Rectal smooth muscle tissue (tissue), 1 donor: ENCODE measurements around the gene NSF.
"Not testable (repeated sequence)": the region's sequence is repeated elsewhere in the genome, so short reads cannot be mapped to it uniquely, and the experiment has no call there.

Source experiments
- H3K27ac ChIP-seq: one replicate; pipeline ENCODE4 v1.7.0; 2013; ENCODE audit warnings: low read depth, low read length, inconsistent platforms
- H3K27me3 ChIP-seq: one replicate; pipeline ENCODE4 v1.7.0; 2013; ENCODE audit warnings: low read length; ENCODE audit not compliant: control insufficient read depth, insufficient read depth
- H3K36me3 ChIP-seq: one replicate; pipeline ENCODE4 v1.7.0; 2013; ENCODE audit warnings: low read length; ENCODE audit not compliant: control insufficient read depth, insufficient read depth
- H3K4me1 ChIP-seq: one replicate; pipeline ENCODE4 v1.7.0; 2013; ENCODE audit warnings: low read length; ENCODE audit not compliant: control insufficient read depth, insufficient read depth
- H3K4me3 ChIP-seq: one replicate; pipeline ENCODE4 v1.7.0; 2013; ENCODE audit warnings: low read length
- H3K9ac ChIP-seq: one replicate; pipeline ENCODE4 v1.7.0; 2013; ENCODE audit warnings: low read length

NSF gene

GRCh38 chr17:46685284-46685683 lies 94.8 kb downstream of the NSF start:
- not testable (repeated sequence) for H3K27me3 ChIP-seq, H3K36me3 ChIP-seq, H3K4me1 ChIP-seq, H3K9ac ChIP-seq, H3K27ac ChIP-seq, H3K4me3 ChIP-seq

- H3K4me3 ChIP-seq, H3K27ac ChIP-seq, H3K36me3 ChIP-seq, H3K27me3 ChIP-seq, H3K4me1 ChIP-seq, H3K9ac ChIP-seq: not testable (repeated sequence)
These were observed 101.7 kb downstream of the NSF start for GRCh38 chr17:46692196-46692595.

- H3K27ac ChIP-seq, H3K4me3 ChIP-seq, H3K27me3 ChIP-seq, H3K4me1 ChIP-seq, H3K9ac ChIP-seq, H3K36me3 ChIP-seq: not testable (repeated sequence)
These were observed 102.8 kb downstream of the NSF start for GRCh38 chr17:46693283-46693682.

GRCh38 chr17:46696522-46696921 lies 106.1 kb downstream of the NSF start:
- not testable (repeated sequence) for H3K9ac ChIP-seq, H3K36me3 ChIP-seq, H3K4me3 ChIP-seq, H3K4me1 ChIP-seq, H3K27ac ChIP-seq, H3K27me3 ChIP-seq

- not testable (repeated sequence) for H3K4me1 ChIP-seq, H3K4me3 ChIP-seq, H3K27ac ChIP-seq, H3K36me3 ChIP-seq, H3K27me3 ChIP-seq, H3K9ac ChIP-seq
These were observed 108.5 kb downstream of the NSF start for GRCh38 chr17:46699014-46699413.

- no peaks in the 10 kb centered on the region for H3K27me3 ChIP-seq
- H3K36me3 ChIP-seq = peaks cover 3% of the 10 kb centered on the region
- H3K27ac ChIP-seq = no peak overlapping the region
- H3K9ac ChIP-seq = no peak overlapping the region
- no peak overlapping the region for H3K4me3 ChIP-seq
- no peaks in the 10 kb centered on the region for H3K4me1 ChIP-seq
These were observed 127.5 kb downstream of the NSF start for GRCh38 chr17:46717999-46718398.

- Histone ChIP-seq H3K36me3 (peaks cover 3% of the 10 kb centered on the region), H3K4me3 (no peak overlapping the region), H3K9ac (no peak overlapping the region), H3K27ac (no peak overlapping the region), H3K27me3 (no peaks in the 10 kb centered on the region), H3K4me1 (no peaks in the 10 kb centered on the region)
These were observed 129.4 kb downstream of the NSF start for GRCh38 chr17:46719891-46720290.

GRCh38 chr17:46720408-46720807 lies 129.9 kb downstream of the NSF start:
- Histone ChIP-seq H3K27ac (no peak overlapping the region), H3K27me3 (no peaks in the 10 kb centered on the region), H3K9ac (no peak overlapping the region), H3K36me3 (peaks cover 3% of the 10 kb centered on the region), H3K4me1 (no peaks in the 10 kb centered on the region), H3K4me3 (no peak overlapping the region)

GRCh38 chr17:46722662-46723285 lies 132.3 kb downstream of the NSF start:
- no peak overlapping the region for H3K27ac ChIP-seq
- H3K36me3 ChIP-seq = peaks cover 3% of the 10 kb centered on the region
- H3K9ac ChIP-seq = no peak overlapping the region
- no peaks in the 10 kb centered on the region for H3K4me1 ChIP-seq
- no peak overlapping the region for H3K4me3 ChIP-seq
- no peaks in the 10 kb centered on the region for H3K27me3 ChIP-seq

- Histone ChIP-seq H3K4me3 (no peak overlapping the region), H3K36me3 (no peaks in the 10 kb centered on the region), H3K27ac (no peak overlapping the region)
These were observed 135.7 kb downstream of the NSF start for GRCh38 chr17:46726206-46726605.

GRCh38 chr17:46727572-46728348 lies 137.3 kb downstream of the NSF start:
- Histone ChIP-seq H3K27ac (no peak overlapping the region), H3K4me1 (no peaks in the 10 kb centered on the region), H3K9ac (no peak overlapping the region), H3K36me3 (no peaks in the 10 kb centered on the region), H3K27me3 (no peaks in the 10 kb centered on the region), H3K4me3 (no peak overlapping the region)

More at GRCh38 chr17:46726206-46726605, 135.7 kb downstream of the NSF start:
- Histone ChIP-seq H3K4me1 (no peaks in the 10 kb centered on the region), H3K27me3 (no peaks in the 10 kb centered on the region), H3K9ac (no peak overlapping the region)

GRCh38 chr17:46730026-46730425 lies 139.6 kb downstream of the NSF start:
- Histone ChIP-seq H3K36me3 (no peaks in the 10 kb centered on the region), H3K4me1 (no peaks in the 10 kb centered on the region), H3K9ac (no peak overlapping the region), H3K27ac (no peak overlapping the region), H3K4me3 (no peak overlapping the region), H3K27me3 (no peaks in the 10 kb centered on the region)

GRCh38 chr17:46730679-46731078 lies 140.2 kb downstream of the NSF start:
- no peaks in the 10 kb centered on the region for H3K36me3 ChIP-seq
- H3K4me1 ChIP-seq = no peaks in the 10 kb centered on the region
- no peak overlapping the region for H3K4me3 ChIP-seq
- no peak overlapping the region for H3K27ac ChIP-seq
- H3K27me3 ChIP-seq = no peaks in the 10 kb centered on the region
- H3K9ac ChIP-seq = no peak overlapping the region
